Aorta (tissue), 5 donors: ENCODE measurements around the gene MYO9A. TPM values are rescaled to one million over a fixed set of nuclear protein-coding genes. Genes with fewer than 3 reads are reported as not detected.
A peak's percentile ranks its signal among the peaks of the same experiment; 100 is the strongest.

ENCODE experiments used
- ATAC-seq: fragments of 200-7000 bp; cut with Tn5 transposase; one replicate; pipeline ENCODE4 v1.9.1; 2022; ENCODE audit warnings: moderate library complexity; ENCODE audit not compliant: low FRiP score
- DNase-seq, 2 donors: peaks; one replicate each; pipeline ENCODE4 v3.0.0-alpha.2; 2020
- H3K27ac ChIP-seq, 2 donors: one replicate each; pipeline ENCODE4 v1.5.1; 2013; ENCODE audit warnings: low read length in 2 of 2, mild to moderate bottlenecking in 2 of 2, moderate library complexity in 2 of 2, control low read depth in 1 of 2, inconsistent platforms in 1 of 2, low read depth in 1 of 2
- H3K27me3 ChIP-seq, 2 donors: one replicate each; pipeline ENCODE4 v1.6.1; 2013; ENCODE audit warnings: control low read depth in 1 of 2, low read length in 1 of 2, mild to moderate bottlenecking in 1 of 2, moderate library complexity in 1 of 2; ENCODE audit not compliant: insufficient read depth in 2 of 2, control insufficient read depth in 1 of 2
- H3K36me3 ChIP-seq, 2 donors: one replicate each; pipeline ENCODE4 v1.6.1; 2013; ENCODE audit warnings: control low read depth in 1 of 2, low read length in 1 of 2, mild to moderate bottlenecking in 1 of 2; ENCODE audit not compliant: insufficient read depth in 2 of 2, control insufficient read depth in 1 of 2
- H3K4me1 ChIP-seq, 2 donors: one replicate each; pipeline ENCODE4 v1.6.1; 2013; ENCODE audit warnings: low read length in 2 of 2, control low read depth in 1 of 2, mild to moderate bottlenecking in 1 of 2, moderate library complexity in 1 of 2; ENCODE audit not compliant: insufficient read depth in 2 of 2, control insufficient read depth in 1 of 2
- H3K4me3 ChIP-seq, 2 donors: one replicate each; pipeline ENCODE4 v1.5.1; 2013; ENCODE audit warnings: low read length in 2 of 2, control low read depth in 1 of 2, mild to moderate bottlenecking in 1 of 2
- H3K9me3 ChIP-seq: one replicate; pipeline ENCODE4 v1.6.1; 2013; ENCODE audit warnings: mild to moderate bottlenecking, low read length; ENCODE audit not compliant: control insufficient read depth
- WGBS, 2 donors: extraction: QIAGEN DNeasy Blood & Tissue Kit; methylation state at CpG; one replicate each; pipeline ENCODE4 v1.1.7; 2013; 5-methylcytosine and 5-hydroxymethylcytosine counted together
- intact Hi-C, 2 donors: fragments of 100-400 bp; cut with DNase I; formaldehyde crosslinking; loops; one replicate each; pipeline versions ENCODE4 v1.14.2 to v1.15.0; 2022
- polyA plus RNA-seq, 2 donors: library from polyadenylated mRNA; stranded (reverse); fragments of 200-250 nt; gene quantifications; one replicate each; pipeline ENCODE4 v1.2.3, GENCODE V29; 2013
- total RNA-seq, 2 donors: library from RNA; stranded (reverse); fragmentation: NEBNext Ultra II Directional; extraction: Animal tissue kit (Norgen Biotek cat#: 25700); gene quantifications; one replicate each; pipeline ENCODE4 v1.2.1, GENCODE V29; 2021
- donor health status: healthy with polysubstance abuse.
- donor health status: Bipolar disorder and iron deficiency.
- donor health status: DM: no; HTN: no; CAD: no.
- donor health status: DM: no; HTN: no; CAD: no.
- donor health status: DM: yes; HTN: yes; CAD: no.

The MYO9A gene
- total and polyA plus RNA-seq, 4 donors: 4.9 to 93.7 (median 44.1) TPM

GRCh38 chr15:71802770-71803169 lies 315.2 kb downstream of the MYO9A start:
- intact Hi-C loops: loop anchor here (5.0 to 10.0 kb wide), 3 partner anchors 270 to 830 kb away; no protein-coding TSS in a partner anchor
- Histone ChIP-seq H3K27me3 (no peaks in the 10 kb centered on the region), H3K4me3 (no peak overlapping the region), H3K4me1 (no peaks in the 10 kb centered on the region), H3K9me3 (no peaks in the 10 kb centered on the region), H3K36me3 (no peaks in the 10 kb centered on the region), H3K27ac (no peak overlapping the region)
- ATAC-seq (no peak), DNase-seq (no peak)
- 76% methylated on average over 20 to 21 of the region's 21 CpGs for whole genome bisulfite sequencing, 2 donors

DNA sequence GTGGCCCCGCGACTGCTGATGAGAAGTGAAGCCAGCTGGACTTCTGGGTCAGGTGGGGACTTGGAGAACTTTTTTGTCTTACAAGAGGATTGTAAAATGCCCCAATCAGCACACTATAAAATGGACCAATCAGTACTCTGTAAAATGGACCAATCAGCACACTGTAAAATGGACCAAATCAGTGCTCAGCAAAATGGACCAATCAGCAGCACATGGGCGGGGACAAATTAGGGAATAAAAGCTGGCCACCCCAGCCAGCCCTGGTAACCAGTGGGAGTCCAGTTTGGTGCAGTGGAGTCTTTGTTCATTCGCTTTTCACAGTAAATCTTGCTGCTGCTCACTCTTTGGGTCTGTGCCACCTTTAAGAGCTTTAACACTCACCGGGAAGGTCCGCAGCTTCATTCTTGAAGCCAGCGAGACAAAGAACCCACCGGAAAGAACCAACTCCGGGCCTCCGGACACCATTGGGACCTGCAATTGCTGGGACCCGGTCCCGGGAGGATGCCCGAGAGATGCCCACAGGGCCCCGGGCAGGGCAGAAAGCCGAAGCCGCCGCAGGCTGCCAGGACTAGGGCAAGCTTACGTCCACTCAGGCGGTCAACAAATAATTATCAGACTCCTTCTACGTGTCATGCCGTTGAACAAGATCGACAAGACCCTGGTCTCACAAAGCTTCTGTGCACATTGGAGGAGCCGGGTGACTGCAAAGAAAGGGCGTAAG lies 315.9 kb downstream of the MYO9A start:
- no peaks in the 10 kb centered on the region for H3K36me3 ChIP-seq

GRCh38 chr15:71800835-71801745 lies 316.9 kb downstream of the MYO9A start:
- peak; percentile 87 for ATAC-seq
- intact Hi-C loops: loop anchor here (2.0 to 10.0 kb wide), 6 partner anchors 56 to 829 kb away; no protein-coding TSS in a partner anchor
- WGBS, 2 donors: 37 to 39% methylated on average over 17 of the region's 17 CpGs
- Histone ChIP-seq H3K27me3 (no peaks in the 10 kb centered on the region), H3K4me3 (no peak overlapping the region), H3K27ac (no peak overlapping the region), H3K9me3 (no peaks in the 10 kb centered on the region), H3K4me1 (no peaks in the 10 kb centered on the region), H3K36me3 (no peaks in the 10 kb centered on the region)
- DNase-seq: no peak

More for the DNA sequence above, 315.9 kb downstream of the MYO9A start:
- intact Hi-C loops: loop anchor here (2.0 to 10.0 kb wide), 6 partner anchors 57 to 830 kb away; no protein-coding TSS in a partner anchor
- H3K27ac ChIP-seq: no peak overlapping the region
- 95% methylated on average over 24 of the region's 24 CpGs for WGBS, 2 donors
- H3K27me3 ChIP-seq: no peaks in the 10 kb centered on the region
- no peaks in the 10 kb centered on the region for H3K9me3 ChIP-seq
- DNase-seq (no peak), ATAC-seq (no peak)
- no peaks in the 10 kb centered on the region for H3K4me1 ChIP-seq
- no peak overlapping the region for H3K4me3 ChIP-seq

DNA sequence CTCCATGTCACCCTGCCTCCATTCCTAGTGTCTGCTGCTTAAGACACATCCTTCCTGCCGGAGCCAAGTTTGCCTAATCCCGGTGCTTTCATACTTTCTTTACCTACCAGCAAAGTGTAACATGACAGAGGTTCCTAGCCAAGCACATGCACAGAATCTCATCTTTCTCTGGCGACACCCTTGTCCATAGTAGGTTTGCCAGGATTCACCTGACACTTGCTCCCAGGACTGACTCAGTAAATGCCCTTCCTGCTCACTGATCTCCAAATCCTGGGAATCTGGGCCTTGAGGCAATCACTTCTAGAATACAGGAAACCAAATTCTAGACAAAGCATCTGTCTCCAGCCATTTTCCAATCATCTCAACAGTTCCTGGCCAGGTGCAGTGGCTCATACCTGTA lies 317.8 kb downstream of the MYO9A start:
- WGBS, 2 donors: 90 to 94% methylated on average over 3 of the region's 3 CpGs
- Histone ChIP-seq H3K27me3 (no peaks in the 10 kb centered on the region), H3K4me3 (no peak overlapping the region), H3K36me3 (no peaks in the 10 kb centered on the region), H3K4me1 (no peaks in the 10 kb centered on the region), H3K9me3 (no peaks in the 10 kb centered on the region), H3K27ac (no peak overlapping the region)
- intact Hi-C loops: loop anchor here (2.0 to 10.0 kb wide), 6 partner anchors 55 to 828 kb away; no protein-coding TSS in a partner anchor
- no peak for DNase-seq
- no peak for ATAC-seq

DNA sequence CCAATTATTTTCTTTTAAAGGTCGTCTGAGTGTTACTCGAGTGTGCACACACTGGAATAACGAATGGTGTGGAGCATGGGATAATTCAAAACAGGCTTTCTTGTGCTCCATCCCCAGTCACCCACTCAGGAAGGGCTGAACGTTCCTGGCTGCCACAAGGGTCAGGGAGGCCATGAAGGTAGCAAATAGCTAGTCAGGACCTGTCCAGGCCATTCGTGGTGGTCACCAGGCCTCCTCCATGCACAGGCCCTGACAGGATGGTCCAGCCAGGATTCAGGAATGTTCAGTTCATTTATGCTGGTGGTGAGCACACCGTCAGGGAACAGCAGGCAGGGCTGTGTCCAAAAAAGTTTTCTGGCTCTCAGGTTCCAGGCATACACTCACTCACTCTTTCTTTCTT lies 319.3 kb downstream of the MYO9A start:
- H3K27ac ChIP-seq: no peak overlapping the region
- no peaks in the 10 kb centered on the region for H3K4me1 ChIP-seq
- WGBS, 2 donors: 76 to 83% methylated on average over 6 of the region's 6 CpGs
- DNase-seq (no peak), ATAC-seq (no peak)
- H3K36me3 ChIP-seq: no peaks in the 10 kb centered on the region
- no peak overlapping the region for H3K4me3 ChIP-seq
- intact Hi-C loops: no loop called here
- H3K9me3 ChIP-seq: no peaks in the 10 kb centered on the region
- H3K27me3 ChIP-seq: no peaks in the 10 kb centered on the region

- Histone ChIP-seq H3K4me3 (no peak overlapping the region), H3K27ac (no peak overlapping the region), H3K27me3 (no peaks in the 10 kb centered on the region), H3K9me3 (no peaks in the 10 kb centered on the region), H3K4me1 (peaks cover 0 to 4% of the 10 kb centered on the region in 2 donors), H3K36me3 (no peaks in the 10 kb centered on the region)
- WGBS, 2 donors: 2 to 7% methylated on average over 2 of the region's 2 CpGs
- ATAC-seq (no peak), DNase-seq (no peak)
- intact Hi-C loops: no loop called here
Measured at GRCh38 chr15:71792521-71792920, 325.4 kb downstream of the MYO9A start.

DNA sequence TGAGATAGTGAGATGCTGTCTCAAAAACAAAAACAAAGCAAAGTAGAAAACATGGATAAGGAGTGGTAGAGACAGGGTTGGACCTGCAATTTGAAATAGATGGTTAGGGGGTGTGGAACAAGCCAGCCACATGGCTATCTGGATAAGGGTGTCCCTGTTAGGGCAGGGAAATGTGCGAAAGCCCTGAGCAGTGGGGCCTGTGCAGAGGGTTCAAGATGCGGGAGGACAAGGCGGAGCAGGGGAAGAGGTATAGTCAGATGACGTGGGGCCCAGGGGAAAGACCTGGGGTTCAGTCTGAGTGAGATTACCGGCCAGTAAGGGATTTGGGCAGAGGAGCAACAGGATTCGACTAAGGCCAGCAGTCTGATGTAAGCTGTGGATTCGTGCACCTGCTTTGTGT lies 326.0 kb downstream of the MYO9A start:
- Histone ChIP-seq H3K27me3 (no peaks in the 10 kb centered on the region), H3K27ac (no peak overlapping the region), H3K4me3 (no peak overlapping the region), H3K9me3 (no peaks in the 10 kb centered on the region), H3K36me3 (no peaks in the 10 kb centered on the region), H3K4me1 (peaks cover 0 to 4% of the 10 kb centered on the region in 2 donors)
- DNase-seq (peak in 1 of 2 donors; percentile 20), ATAC-seq (no peak)
- WGBS, 2 donors: 84 to 86% methylated on average over 7 of the region's 7 CpGs
- intact Hi-C loops: no loop called here

GRCh38 chr15:71790081-71790480 lies 327.9 kb downstream of the MYO9A start:
- WGBS, 2 donors: 56 to 57% methylated on average over 10 of the region's 10 CpGs
- no peak for ATAC-seq
- H3K36me3 ChIP-seq: no peaks in the 10 kb centered on the region

More at GRCh38 chr15:71790081-71790480, 327.9 kb downstream of the MYO9A start:
- no peak overlapping the region for H3K4me3 ChIP-seq
- no peaks in the 10 kb centered on the region for H3K9me3 ChIP-seq
- H3K4me1 ChIP-seq: peaks cover 0 to 4% of the 10 kb centered on the region in 2 donors
- DNase-seq: no peak
- intact Hi-C loops: no loop called here
- H3K27me3 ChIP-seq: no peaks in the 10 kb centered on the region
- no peak overlapping the region for H3K27ac ChIP-seq
